DND-41 (cell line): ENCODE data around the gene PDLIM5.

Experiments used
- ATAC-seq: fragments of 200-7000 bp; cut with Tn5 transposase; 3 replicates; pipeline ENCODE4 v1.9.1; 2021; ENCODE audit warnings: low read depth; ENCODE audit not compliant: insufficient read depth
- DNase-seq: peaks from one replicate; pipeline ENCODE4 v3.0.0-alpha.2; 2020
- H2AFZ ChIP-seq: 2 replicates; pipeline ENCODE4 v1.6.0; 2012; ENCODE audit warnings: low read depth, low read length
- H3K27ac ChIP-seq: 2 replicates; pipeline ENCODE4 v1.5.1; 2012; ENCODE audit warnings: low read length, inconsistent platforms
- H3K27me3 ChIP-seq: fragments of 200-600 bp; sonication (generic); 2 replicates; pipeline ENCODE4 v1.6.0; 2012; ENCODE audit warnings: low read length, mild to moderate bottlenecking, inconsistent platforms; ENCODE audit not compliant: insufficient read depth, poor library complexity
- H3K36me3 ChIP-seq: 2 replicates; pipeline ENCODE4 v1.5.1; 2012; ENCODE audit warnings: low read length, inconsistent platforms; ENCODE audit not compliant: insufficient read depth
- H3K4me1 ChIP-seq: 2 replicates; pipeline ENCODE4 v1.5.1; 2012; ENCODE audit warnings: mild to moderate bottlenecking, low read length; ENCODE audit not compliant: insufficient read depth
- H3K4me2 ChIP-seq: 2 replicates; pipeline ENCODE4 v1.6.0; 2012; ENCODE audit warnings: mild to moderate bottlenecking, moderate library complexity, low read length, inconsistent platforms; ENCODE audit not compliant: insufficient read depth
- H3K4me3 ChIP-seq, 2 experiments: fragments of 200-600 bp in 1 of 2; shearing (Covaris generic) in 1 of 2; 2 replicates each; pipeline ENCODE4 v1.5.1; 2012 to 2016; ENCODE audit warnings: inconsistent platforms in 2 of 2, low read length in 2 of 2, mild to moderate bottlenecking in 2 of 2, low read depth in 1 of 2, moderate library complexity in 1 of 2
- H3K79me2 ChIP-seq: 2 replicates; pipeline ENCODE4 v1.6.0; 2012; ENCODE audit warnings: low read length, inconsistent platforms; ENCODE audit not compliant: insufficient read depth
- H3K9ac ChIP-seq: 2 replicates; pipeline ENCODE4 v1.6.0; 2012; ENCODE audit warnings: low read depth, mild to moderate bottlenecking, inconsistent platforms, low read length, moderate library complexity
- H3K9me3 ChIP-seq: 2 replicates; pipeline ENCODE4 v1.5.1; 2012; ENCODE audit warnings: low read length, moderate library complexity, mild to moderate bottlenecking, inconsistent platforms; ENCODE audit not compliant: insufficient read depth, severe bottlenecking
- H4K20me1 ChIP-seq: 2 replicates; pipeline ENCODE4 v1.6.0; 2012; ENCODE audit warnings: low read length; ENCODE audit not compliant: insufficient read depth
- EZH2 ChIP-seq: IDR thresholded peaks from 3 replicates; pipeline ENCODE4 v1.6.1; 2012; ENCODE audit warnings: borderline replicate concordance, low read depth, mild to moderate bottlenecking, moderate library complexity, low read length, inconsistent platforms; ENCODE audit not compliant: severe bottlenecking
- TF ChIP-seq, protein P1 (sequence below): IDR thresholded peaks from 2 replicates; pipeline ENCODE4 v1.5.1; 2012; ENCODE audit warnings: borderline replicate concordance, low read length, moderate library complexity, mild to moderate bottlenecking; ENCODE audit not compliant: poor library complexity, severe bottlenecking; ENCODE audit errors: extremely low read depth

PDLIM5 gene

DNA sequence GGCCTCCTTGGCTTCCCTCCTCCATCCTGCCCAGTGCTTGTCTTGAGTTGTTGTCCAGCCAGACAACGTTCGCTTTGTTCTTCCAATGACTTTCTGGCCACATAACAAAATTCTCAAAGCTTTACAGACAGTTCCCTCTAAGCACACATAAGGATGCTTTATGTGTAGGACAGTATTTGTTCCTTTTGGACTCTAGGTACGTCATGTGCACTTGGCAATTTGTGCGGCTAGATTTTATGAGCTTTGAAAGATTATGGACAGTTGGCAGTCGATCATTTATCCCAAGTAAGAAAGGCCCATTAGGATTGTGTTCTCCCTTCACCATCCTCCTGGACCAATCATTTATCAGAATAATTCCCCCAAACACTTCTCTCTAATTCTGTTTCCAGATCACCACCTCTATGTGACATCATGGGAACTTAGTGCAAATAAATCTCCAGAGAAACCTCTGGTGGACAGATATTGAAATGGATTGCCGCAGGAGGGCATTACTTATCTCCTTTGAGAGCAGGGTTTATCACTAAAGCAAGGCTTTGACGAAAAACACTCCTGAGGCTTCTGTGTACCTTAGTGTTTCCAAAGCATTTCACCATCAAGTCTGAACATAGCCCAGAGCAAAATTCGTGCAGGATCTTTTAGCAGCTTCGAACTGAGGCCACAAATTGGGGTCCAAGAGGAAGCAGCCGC, 228.6 kb downstream of the PDLIM5 start:
- H3K4me3 ChIP-seq, result no peak overlapping the region
- ATAC-seq, result no peak

DNA sequence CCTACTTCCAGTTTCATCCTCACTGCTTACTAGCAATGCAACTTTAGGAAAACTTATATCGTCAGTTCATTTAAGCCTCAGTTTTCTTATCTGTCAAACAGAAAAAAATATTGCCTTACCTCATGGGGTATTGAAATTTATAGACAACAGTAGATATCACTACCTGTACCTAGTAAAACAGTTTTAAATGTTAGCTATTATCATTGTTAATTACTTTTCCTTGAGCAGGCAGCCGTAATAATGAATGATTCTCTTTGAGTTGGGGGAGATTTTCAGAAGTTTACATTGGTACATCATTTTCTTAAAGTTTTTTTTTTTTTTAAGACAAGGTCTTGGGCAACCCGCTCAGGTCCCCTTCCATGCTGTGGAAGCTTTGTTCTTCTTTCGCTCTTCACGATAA, 234.3 kb downstream of the PDLIM5 start:
- Histone ChIP-seq H3K27me3 (no peaks in the 10 kb centered on the region), H3K4me1 (no peaks in the 10 kb centered on the region), H3K9me3 (no peaks in the 10 kb centered on the region), H2AFZ (no peak overlapping the region), H3K4me3 (no peak overlapping the region), H3K36me3 (no peaks in the 10 kb centered on the region), H4K20me1 (no peaks in the 10 kb centered on the region), H3K79me2 (no peaks in the 10 kb centered on the region), H3K4me2 (no peak overlapping the region), H3K27ac (no peak overlapping the region), H3K9ac (no peak overlapping the region)
- no peak for DNase-seq
- ATAC-seq, result no peak
- TF ChIP-seq, protein P1, sequence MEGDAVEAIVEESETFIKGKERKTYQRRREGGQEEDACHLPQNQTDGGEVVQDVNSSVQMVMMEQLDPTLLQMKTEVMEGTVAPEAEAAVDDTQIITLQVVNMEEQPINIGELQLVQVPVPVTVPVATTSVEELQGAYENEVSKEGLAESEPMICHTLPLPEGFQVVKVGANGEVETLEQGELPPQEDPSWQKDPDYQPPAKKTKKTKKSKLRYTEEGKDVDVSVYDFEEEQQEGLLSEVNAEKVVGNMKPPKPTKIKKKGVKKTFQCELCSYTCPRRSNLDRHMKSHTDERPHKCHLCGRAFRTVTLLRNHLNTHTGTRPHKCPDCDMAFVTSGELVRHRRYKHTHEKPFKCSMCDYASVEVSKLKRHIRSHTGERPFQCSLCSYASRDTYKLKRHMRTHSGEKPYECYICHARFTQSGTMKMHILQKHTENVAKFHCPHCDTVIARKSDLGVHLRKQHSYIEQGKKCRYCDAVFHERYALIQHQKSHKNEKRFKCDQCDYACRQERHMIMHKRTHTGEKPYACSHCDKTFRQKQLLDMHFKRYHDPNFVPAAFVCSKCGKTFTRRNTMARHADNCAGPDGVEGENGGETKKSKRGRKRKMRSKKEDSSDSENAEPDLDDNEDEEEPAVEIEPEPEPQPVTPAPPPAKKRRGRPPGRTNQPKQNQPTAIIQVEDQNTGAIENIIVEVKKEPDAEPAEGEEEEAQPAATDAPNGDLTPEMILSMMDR, result no peak

More for the DNA sequence above, 228.6 kb downstream of the PDLIM5 start:
- Histone ChIP-seq H3K4me2 (no peak overlapping the region), H3K27me3 (no peaks in the 10 kb centered on the region), H3K79me2 (no peaks in the 10 kb centered on the region), H3K27ac (no peak overlapping the region), H3K4me1 (no peaks in the 10 kb centered on the region), H4K20me1 (no peaks in the 10 kb centered on the region), H2AFZ (no peak overlapping the region), H3K9me3 (no peaks in the 10 kb centered on the region), H3K9ac (no peak overlapping the region), H3K36me3 (no peaks in the 10 kb centered on the region)
- no peak for DNase-seq
- TF ChIP-seq, protein P1, result no peak
- TF ChIP-seq EZH2, result no peak

DNA sequence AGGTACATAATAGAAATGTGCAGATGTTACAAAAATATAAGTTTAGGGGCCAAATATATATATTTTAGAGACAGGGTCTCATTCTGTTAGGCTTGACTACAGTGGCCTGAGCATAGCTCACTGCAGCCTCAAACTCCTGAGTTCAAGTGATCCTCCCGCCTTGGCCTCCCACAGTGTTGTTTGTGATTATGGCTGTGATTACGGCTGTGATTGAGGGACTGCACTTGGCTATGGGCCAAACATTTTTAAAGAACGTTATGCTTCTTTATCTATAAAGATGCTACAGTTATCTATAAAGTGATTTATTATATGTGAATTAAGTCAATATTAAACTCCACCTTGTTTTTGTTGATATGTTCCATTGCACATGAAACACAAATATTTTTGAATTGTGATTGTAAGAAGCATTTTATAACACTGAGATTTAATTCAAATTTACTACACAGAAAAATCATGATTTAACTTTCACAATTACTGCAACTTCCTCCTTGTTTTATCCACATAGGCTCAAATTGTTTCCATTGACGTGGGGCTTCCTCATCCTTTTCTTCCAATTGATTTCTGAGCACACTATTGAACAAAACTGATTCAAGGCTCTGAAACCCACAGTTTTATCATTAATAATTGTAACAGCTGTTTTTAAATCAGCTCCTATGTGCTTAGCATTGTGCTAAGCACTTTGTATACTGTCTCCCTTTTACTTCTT, 237.6 kb downstream of the PDLIM5 start:
- no peak overlapping the region for H2AFZ ChIP-seq
- no peaks in the 10 kb centered on the region for H3K36me3 ChIP-seq
- no peaks in the 10 kb centered on the region for H3K4me1 ChIP-seq
- H3K79me2 ChIP-seq, result no peaks in the 10 kb centered on the region
- TF ChIP-seq, protein P1, result no peak
- no peak for TF ChIP-seq EZH2
- H3K27ac ChIP-seq, result no peak overlapping the region
- H3K27me3 ChIP-seq, result no peaks in the 10 kb centered on the region
- no peaks in the 10 kb centered on the region for H3K9me3 ChIP-seq
- H4K20me1 ChIP-seq, result no peaks in the 10 kb centered on the region
- DNase-seq (no peak), ATAC-seq (no peak)
- no peak overlapping the region for H3K4me2 ChIP-seq
- H3K9ac ChIP-seq, result no peak overlapping the region
- H3K4me3 ChIP-seq, result no peak overlapping the region
